Mesenchymal stem cell (in vitro differentiated cells and primary cell): ENCODE data around the gene SPOCK3. TPM values are rescaled to one million over a fixed set of nuclear protein-coding genes. Genes with fewer than 3 reads are reported as not detected.
A peak's percentile ranks its signal among the peaks of the same experiment; 100 is the strongest.
"Not testable (repeated sequence)": the region's sequence is repeated elsewhere in the genome, so short reads cannot be mapped to it uniquely, and the experiment has no call there.

Source experiments
- DNase-seq: peaks from one replicate; pipeline ENCODE4 v3.0.0-alpha.2; 2013
- H2AFZ ChIP-seq: one replicate; pipeline ENCODE4 v1.6.1; 2013; ENCODE audit warnings: low read depth, mild to moderate bottlenecking, control low read depth, inconsistent platforms, low read length, moderate library complexity
- H2AK5ac ChIP-seq: 2 replicates; pipeline ENCODE4 v1.6.1; 2013; ENCODE audit warnings: low read length, moderate library complexity, mild to moderate bottlenecking, inconsistent platforms; ENCODE audit not compliant: severe bottlenecking
- H2BK120ac ChIP-seq: one replicate; pipeline ENCODE4 v1.6.1; 2013; ENCODE audit warnings: low read depth, mild to moderate bottlenecking, inconsistent platforms, low read length, moderate library complexity
- H2BK12ac ChIP-seq, 2 experiments: one replicate each; pipeline ENCODE4 v1.6.1; 2013; ENCODE audit warnings: inconsistent platforms in 2 of 2, low read length in 2 of 2, mild to moderate bottlenecking in 2 of 2, moderate library complexity in 2 of 2, control low read depth in 1 of 2
- H2BK15ac ChIP-seq: one replicate; pipeline ENCODE4 v1.6.1; 2013; ENCODE audit warnings: mild to moderate bottlenecking, low read depth, inconsistent platforms; ENCODE audit not compliant: poor library complexity, severe bottlenecking
- H2BK5ac ChIP-seq: 2 replicates; pipeline ENCODE4 v1.6.1; 2013; ENCODE audit warnings: low read depth, mild to moderate bottlenecking, low read length, control low read depth, inconsistent platforms; ENCODE audit not compliant: poor library complexity, severe bottlenecking
- H3K14ac ChIP-seq, 2 experiments: one replicate each; pipeline ENCODE4 v1.6.1; 2013; ENCODE audit warnings: inconsistent platforms in 2 of 2, low read length in 2 of 2, control low read depth in 1 of 2, mild to moderate bottlenecking in 1 of 2, moderate library complexity in 1 of 2
- H3K18ac ChIP-seq, 2 experiments: one replicate each; pipeline ENCODE4 v1.6.1; 2013; ENCODE audit warnings: inconsistent platforms in 2 of 2, low read length in 2 of 2, control low read depth in 1 of 2, low read depth in 1 of 2, mild to moderate bottlenecking in 1 of 2
- H3K23ac ChIP-seq, 2 experiments: one replicate each; pipeline ENCODE4 v1.6.1; 2013; ENCODE audit warnings: inconsistent platforms in 2 of 2, low read length in 2 of 2, mild to moderate bottlenecking in 2 of 2, moderate library complexity in 2 of 2, control low read depth in 1 of 2
- H3K27ac ChIP-seq: 2 replicates; pipeline ENCODE4 v1.5.1; 2013; ENCODE audit warnings: mild to moderate bottlenecking, moderate library complexity, low read length, control low read depth, inconsistent platforms; ENCODE audit not compliant: poor library complexity, severe bottlenecking
- H3K27me3 ChIP-seq, 2 experiments: 2 replicates each; pipeline versions ENCODE4 v1.6.1 to v1.7.0; 2013; ENCODE audit warnings: low read length in 2 of 2, mild to moderate bottlenecking in 2 of 2, moderate library complexity in 2 of 2, control low read depth in 1 of 2, inconsistent platforms in 1 of 2; ENCODE audit not compliant: control insufficient read depth in 1 of 2, insufficient read depth in 1 of 2
- H3K36me3 ChIP-seq, 2 experiments: 2 replicates each; pipeline versions ENCODE4 v1.6.1 to v1.7.0; 2013; ENCODE audit warnings: low read length in 2 of 2, control low read depth in 1 of 2, inconsistent platforms in 1 of 2, low read depth in 1 of 2, mild to moderate bottlenecking in 1 of 2; ENCODE audit not compliant: insufficient read depth in 2 of 2, control insufficient read depth in 1 of 2
- H3K4ac ChIP-seq, 2 experiments: one replicate each; pipeline ENCODE4 v1.6.1; 2013; ENCODE audit warnings: inconsistent platforms in 2 of 2, low read length in 2 of 2, mild to moderate bottlenecking in 2 of 2, moderate library complexity in 2 of 2, control low read depth in 1 of 2, low read depth in 1 of 2
- H3K4me1 ChIP-seq: 2 replicates; pipeline ENCODE4 v1.6.1; 2013; ENCODE audit warnings: low read depth, low read length, control low read depth; ENCODE audit not compliant: control insufficient read depth, insufficient read depth
- H3K4me2 ChIP-seq: 2 replicates; pipeline ENCODE4 v1.6.1; 2013; ENCODE audit warnings: low read length, mild to moderate bottlenecking, inconsistent platforms; ENCODE audit not compliant: poor library complexity, severe bottlenecking
- H3K4me3 ChIP-seq, 2 experiments: 2 replicates each; pipeline versions ENCODE4 v1.5.1 to v1.7.0; 2013; ENCODE audit warnings: low read length in 2 of 2, mild to moderate bottlenecking in 2 of 2, control low read depth in 1 of 2, low read depth in 1 of 2; ENCODE audit not compliant: insufficient read depth in 1 of 2
- H3K79me1 ChIP-seq: replicated peaks from 2 replicates; pipeline ENCODE4 v1.6.1; 2013; ENCODE audit warnings: mild to moderate bottlenecking, control low read depth, low read length, inconsistent platforms; ENCODE audit not compliant: poor library complexity, severe bottlenecking
- H3K9ac ChIP-seq: 2 replicates; pipeline ENCODE4 v1.7.0; 2013; ENCODE audit warnings: mild to moderate bottlenecking, low read length, moderate library complexity
- H3K9me3 ChIP-seq: 2 replicates; pipeline ENCODE4 v1.7.0; 2013; ENCODE audit warnings: mild to moderate bottlenecking, low read length; ENCODE audit not compliant: control insufficient read depth
- H4K8ac ChIP-seq: one replicate; pipeline ENCODE4 v1.6.1; 2013; ENCODE audit warnings: inconsistent platforms, mild to moderate bottlenecking, low read length, moderate library complexity
- H4K91ac ChIP-seq: one replicate; pipeline ENCODE4 v1.6.1; 2013; ENCODE audit warnings: mild to moderate bottlenecking, low read length, inconsistent platforms
- WGBS: methylation state at CpG from one replicate; pipeline ENCODE4 v1.1.7; 2013; ENCODE audit warnings: mixed read lengths; 5-methylcytosine and 5-hydroxymethylcytosine counted together
- polyA plus RNA-seq, 2 experiments: library from polyadenylated mRNA; stranded (reverse); fragments of 200-250 nt; gene quantifications; one replicate each; pipeline ENCODE4 v1.2.3, GENCODE V29; 2013

Gene SPOCK3
- polyA plus RNA-seq (2013, experiment 1 of 2), result 0.11 TPM
- polyA plus RNA-seq (2013, experiment 2 of 2), result 0.04 TPM

DNA sequence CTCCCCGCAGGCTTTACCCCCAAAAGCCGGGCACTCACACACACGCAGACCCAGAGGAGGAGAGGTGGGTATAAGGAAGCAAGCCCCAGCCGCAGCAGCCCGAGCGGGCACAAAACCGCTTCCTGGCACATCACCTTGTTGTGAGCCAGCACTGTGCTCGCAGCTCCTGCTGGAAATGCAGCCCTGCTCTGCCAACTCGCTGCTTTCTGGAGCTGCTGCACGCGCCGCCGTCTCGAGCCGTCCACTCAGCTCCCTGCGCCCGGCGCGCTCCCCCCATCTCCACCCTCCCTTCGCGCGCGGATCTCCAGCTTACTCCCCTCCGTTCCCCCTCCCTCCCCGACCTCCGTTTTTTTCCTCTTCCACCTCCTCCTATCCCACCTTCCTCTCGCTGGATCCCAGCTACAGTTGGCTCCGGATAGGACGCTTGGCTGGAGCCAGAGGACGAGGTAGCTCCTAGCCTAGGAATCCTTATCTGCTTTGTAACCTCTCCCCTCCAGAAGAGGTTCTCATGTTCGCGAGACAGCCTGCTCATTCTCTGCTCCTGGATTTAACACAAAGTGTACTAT, at the start of gene SPOCK3:
SPOCK3 (minus strand) TSS at position 179 of the 566 bp plus-strand sequence.
- Histone ChIP-seq H2AFZ (peak within 1 kb of the TSS; percentile 85), H4K91ac (no peak within 1 kb of the TSS), H2BK5ac (no peak within 1 kb of the TSS), H2BK12ac (no peak within 1 kb of the TSS), H3K23ac (peak within 1 kb of the TSS in 1 of 2 experiments; percentile 10), H3K27ac (no peak within 1 kb of the TSS), H2BK120ac (no peak within 1 kb of the TSS), H2BK15ac (no peak within 1 kb of the TSS), H3K27me3 (peaks cover 0 to 42% of the 10 kb centered on the region in 2 experiments), H3K9ac (no peak within 1 kb of the TSS), H3K4ac (no peak within 1 kb of the TSS), H4K8ac (no peak within 1 kb of the TSS), H3K14ac (peak within 1 kb of the TSS in 1 of 2 experiments; percentile 12), H3K4me3 (peak within 1 kb of the TSS; percentile 60 to 74), H3K18ac (peak within 1 kb of the TSS in 1 of 2 experiments; percentile 28), H2AK5ac (no peak within 1 kb of the TSS), H3K79me1 (no peaks in the 10 kb centered on the region), H3K9me3 (no peaks in the 10 kb centered on the region), H3K4me2 (peak within 1 kb of the TSS; percentile 90), H3K4me1 (peaks cover 4% of the 10 kb centered on the region), H3K36me3 (no peaks in the 10 kb centered on the region)
- under 1% methylated on average over 30 of the region's 32 CpGs for WGBS
- DNase-seq, result peak; percentile 44

DNA sequence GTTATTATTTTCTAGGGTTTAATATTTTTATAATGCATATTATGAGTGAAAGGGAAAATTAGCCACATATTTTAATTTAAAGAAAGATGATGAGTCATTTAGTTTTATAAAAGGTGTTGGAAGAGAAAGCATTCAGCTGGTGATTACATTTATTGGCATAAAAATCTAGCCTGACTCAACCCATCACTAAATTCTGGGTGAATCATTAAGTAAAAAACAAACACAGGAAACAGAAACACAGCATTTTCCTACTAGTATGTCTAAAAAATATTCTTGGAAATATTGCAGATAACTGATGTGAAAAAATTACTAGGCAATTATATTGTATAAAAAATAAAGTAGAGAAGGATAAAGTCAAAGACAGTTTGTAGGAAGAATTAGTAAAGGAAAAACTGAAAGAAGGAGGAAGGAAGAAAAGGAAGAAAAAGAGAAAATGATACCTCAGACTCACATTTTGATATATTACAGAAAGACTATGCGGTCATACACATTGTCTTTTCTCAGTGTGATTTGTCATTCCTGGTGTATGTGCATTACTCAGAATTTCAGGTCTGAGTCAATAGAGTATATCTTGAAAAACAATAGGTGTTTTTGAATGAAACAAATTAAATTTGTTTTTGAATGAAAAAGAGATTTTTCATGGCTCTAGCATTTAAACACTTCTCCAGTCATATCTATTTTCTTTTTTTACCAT, 48.0 kb upstream of the SPOCK3 start:
- Histone ChIP-seq H3K23ac (no peak overlapping the region), H3K4ac (no peak overlapping the region), H3K9me3 (peaks cover 10% of the 10 kb centered on the region), H4K91ac (no peak overlapping the region), H3K14ac (no peak overlapping the region), H3K4me1 (no peaks in the 10 kb centered on the region), H3K27me3 (no peaks in the 10 kb centered on the region), H2BK12ac (no peak overlapping the region), H3K18ac (no peak overlapping the region), H4K8ac (no peak overlapping the region), H2BK120ac (no peak overlapping the region), H3K79me1 (no peaks in the 10 kb centered on the region), H3K4me2 (no peak overlapping the region), H3K9ac (no peak overlapping the region), H3K27ac (no peak overlapping the region), H2BK5ac (no peak overlapping the region), H2AK5ac (no peak overlapping the region), H2BK15ac (no peak overlapping the region), H3K4me3 (no peak overlapping the region), H3K36me3 (no peaks in the 10 kb centered on the region), H2AFZ (no peak overlapping the region)
- no peak for DNase-seq
- no CpG with 5 or more reads among the region's 1 CpG for WGBS

- not testable (repeated sequence) for H3K27ac ChIP-seq, H2BK5ac ChIP-seq, H3K4me1 ChIP-seq, H3K36me3 ChIP-seq, H2AFZ ChIP-seq, H3K79me1 ChIP-seq, H2BK12ac ChIP-seq, H3K9me3 ChIP-seq, DNase-seq, H3K9ac ChIP-seq, H3K4ac ChIP-seq, H3K14ac ChIP-seq, H2BK120ac ChIP-seq, H3K23ac ChIP-seq, H4K8ac ChIP-seq, H2BK15ac ChIP-seq, H3K27me3 ChIP-seq, H3K18ac ChIP-seq, H3K4me2 ChIP-seq, H4K91ac ChIP-seq, H3K4me3 ChIP-seq, H2AK5ac ChIP-seq
- WGBS, result 75% methylated on average over 13 of the region's 13 CpGs
Measured at GRCh38 chr4:167281545-167281944, 47.3 kb upstream of the SPOCK3 start.

GRCh38 chr4:167274351-167274750, 40.1 kb upstream of the SPOCK3 start:
- Histone ChIP-seq H3K27me3 (no peaks in the 10 kb centered on the region), H3K4me2 (no peak overlapping the region), H4K8ac (no peak overlapping the region)

More at GRCh38 chr4:167274351-167274750, 40.1 kb upstream of the SPOCK3 start:
- Histone ChIP-seq H2BK120ac (no peak overlapping the region), H2AFZ (no peak overlapping the region), H3K4ac (no peak overlapping the region), H3K23ac (no peak overlapping the region), H2BK12ac (no peak overlapping the region), H2AK5ac (no peak overlapping the region), H2BK15ac (no peak overlapping the region), H3K9me3 (peaks cover 7% of the 10 kb centered on the region), H3K14ac (no peak overlapping the region), H2BK5ac (no peak overlapping the region), H4K91ac (no peak overlapping the region), H3K27ac (peak overlapping the region; percentile 84), H3K79me1 (no peaks in the 10 kb centered on the region), H3K4me3 (no peak overlapping the region), H3K18ac (no peak overlapping the region), H3K36me3 (no peaks in the 10 kb centered on the region), H3K9ac (no peak overlapping the region), H3K4me1 (peaks cover 1% of the 10 kb centered on the region)
- DNase-seq, result peak; percentile 23
- 100% methylated on average over 1 of the region's 1 CpG for WGBS
